GM23338 (cell line): Measurements from ENCODE around the gene RNASET2.

Source experiments
- CREB1 ChIP-seq: fragments of 250-450 bp; sonication (Bioruptor Pico); IDR thresholded peaks from 2 replicates; pipeline ENCODE4 v1.5.0; 2020; ENCODE audit warnings: low read depth, mild to moderate bottlenecking, moderate library complexity
- EZH2 ChIP-seq: fragments of 200-600 bp; sonication (generic); IDR thresholded peaks from one replicate; pipeline ENCODE4 v1.8.0; 2017; ENCODE audit warnings: antibody characterized with exemption, mild to moderate bottlenecking, low read depth; ENCODE audit not compliant: unreplicated experiment
- EZH2phosphoT487 ChIP-seq: fragments of 200-600 bp; sonication (generic); IDR thresholded peaks from one replicate; pipeline ENCODE4 v1.8.1; 2018; ENCODE audit warnings: antibody characterized with exemption; ENCODE audit not compliant: unreplicated experiment
- JUNB ChIP-seq: IDR thresholded peaks from one replicate; pipeline ENCODE4 v1.6.1; 2016; ENCODE audit warnings: antibody characterized with exemption; ENCODE audit not compliant: unreplicated experiment
- NANOG ChIP-seq: IDR thresholded peaks from 2 replicates; pipeline ENCODE4 v1.6.1; 2016; ENCODE audit warnings: antibody characterized with exemption, borderline replicate concordance
- POLR2AphosphoS5 ChIP-seq: IDR thresholded peaks from 2 replicates; pipeline ENCODE4 v1.6.1; 2016; ENCODE audit warnings: antibody characterized with exemption, low read depth
- ZNF331 ChIP-seq: fragments of 250-450 bp; sonication (Bioruptor Pico); IDR thresholded peaks from 2 replicates; pipeline ENCODE4 v1.5.0; 2020; ENCODE audit warnings: low read depth, mild to moderate bottlenecking, moderate library complexity
- TF ChIP-seq, protein P1 (sequence below), 2 experiments: fragments of 200-600 bp in 1 of 2; sonication (generic) in 1 of 2; conservative IDR thresholded peaks; 2 replicates each; pipeline versions ENCODE4 v1.5.1 to v1.6.1; 2016 to 2017; ENCODE audit warnings: antibody characterized with exemption in 2 of 2, low read depth in 2 of 2, mild to moderate bottlenecking in 2 of 2, moderate library complexity in 1 of 2
- TF ChIP-seq, protein P2 (sequence below): IDR thresholded peaks from one replicate; pipeline ENCODE4 v1.6.1; 2018; ENCODE audit warnings: antibody characterized with exemption; ENCODE audit not compliant: unreplicated experiment
- TF ChIP-seq, protein P3 (sequence below): IDR thresholded peaks from 2 replicates; pipeline ENCODE4 v1.6.1; 2016; ENCODE audit warnings: antibody characterized with exemption

DNA sequence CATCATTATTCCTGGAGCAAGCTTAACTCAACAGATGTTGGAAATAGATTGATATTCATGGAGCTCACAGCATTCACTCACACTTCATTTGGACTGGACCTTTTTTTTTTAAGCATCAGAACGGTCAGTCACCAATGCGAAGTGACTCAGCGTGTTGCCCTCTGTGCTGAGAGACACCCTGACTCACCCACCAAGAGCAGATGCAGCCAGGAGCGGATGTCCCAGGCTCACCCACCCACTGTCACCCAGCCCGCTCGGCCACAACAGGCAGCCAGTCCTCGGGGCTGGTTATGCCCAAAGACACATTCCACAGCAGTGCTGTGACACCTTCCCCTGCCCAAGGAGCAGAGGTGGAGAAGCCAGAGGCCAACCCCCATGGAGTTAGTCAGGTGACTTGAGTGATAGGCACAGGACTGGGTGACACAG is 15.7 kb downstream of the RNASET2 start:
- TF ChIP-seq POLR2AphosphoS5 (no peak), ZNF331 (CRISPR knock-in tag) (no peak), EZH2 (no peak), JUNB (no peak), NANOG (no peak), CREB1 (CRISPR knock-in tag) (no peak), EZH2phosphoT487 (no peak)
- TF ChIP-seq, protein P1, sequence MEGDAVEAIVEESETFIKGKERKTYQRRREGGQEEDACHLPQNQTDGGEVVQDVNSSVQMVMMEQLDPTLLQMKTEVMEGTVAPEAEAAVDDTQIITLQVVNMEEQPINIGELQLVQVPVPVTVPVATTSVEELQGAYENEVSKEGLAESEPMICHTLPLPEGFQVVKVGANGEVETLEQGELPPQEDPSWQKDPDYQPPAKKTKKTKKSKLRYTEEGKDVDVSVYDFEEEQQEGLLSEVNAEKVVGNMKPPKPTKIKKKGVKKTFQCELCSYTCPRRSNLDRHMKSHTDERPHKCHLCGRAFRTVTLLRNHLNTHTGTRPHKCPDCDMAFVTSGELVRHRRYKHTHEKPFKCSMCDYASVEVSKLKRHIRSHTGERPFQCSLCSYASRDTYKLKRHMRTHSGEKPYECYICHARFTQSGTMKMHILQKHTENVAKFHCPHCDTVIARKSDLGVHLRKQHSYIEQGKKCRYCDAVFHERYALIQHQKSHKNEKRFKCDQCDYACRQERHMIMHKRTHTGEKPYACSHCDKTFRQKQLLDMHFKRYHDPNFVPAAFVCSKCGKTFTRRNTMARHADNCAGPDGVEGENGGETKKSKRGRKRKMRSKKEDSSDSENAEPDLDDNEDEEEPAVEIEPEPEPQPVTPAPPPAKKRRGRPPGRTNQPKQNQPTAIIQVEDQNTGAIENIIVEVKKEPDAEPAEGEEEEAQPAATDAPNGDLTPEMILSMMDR (conservative IDR thresholded peaks at IDR 0.05; ENCODE audit: low read depth in 2 of 2) = no peak
- TF ChIP-seq, protein P2, sequence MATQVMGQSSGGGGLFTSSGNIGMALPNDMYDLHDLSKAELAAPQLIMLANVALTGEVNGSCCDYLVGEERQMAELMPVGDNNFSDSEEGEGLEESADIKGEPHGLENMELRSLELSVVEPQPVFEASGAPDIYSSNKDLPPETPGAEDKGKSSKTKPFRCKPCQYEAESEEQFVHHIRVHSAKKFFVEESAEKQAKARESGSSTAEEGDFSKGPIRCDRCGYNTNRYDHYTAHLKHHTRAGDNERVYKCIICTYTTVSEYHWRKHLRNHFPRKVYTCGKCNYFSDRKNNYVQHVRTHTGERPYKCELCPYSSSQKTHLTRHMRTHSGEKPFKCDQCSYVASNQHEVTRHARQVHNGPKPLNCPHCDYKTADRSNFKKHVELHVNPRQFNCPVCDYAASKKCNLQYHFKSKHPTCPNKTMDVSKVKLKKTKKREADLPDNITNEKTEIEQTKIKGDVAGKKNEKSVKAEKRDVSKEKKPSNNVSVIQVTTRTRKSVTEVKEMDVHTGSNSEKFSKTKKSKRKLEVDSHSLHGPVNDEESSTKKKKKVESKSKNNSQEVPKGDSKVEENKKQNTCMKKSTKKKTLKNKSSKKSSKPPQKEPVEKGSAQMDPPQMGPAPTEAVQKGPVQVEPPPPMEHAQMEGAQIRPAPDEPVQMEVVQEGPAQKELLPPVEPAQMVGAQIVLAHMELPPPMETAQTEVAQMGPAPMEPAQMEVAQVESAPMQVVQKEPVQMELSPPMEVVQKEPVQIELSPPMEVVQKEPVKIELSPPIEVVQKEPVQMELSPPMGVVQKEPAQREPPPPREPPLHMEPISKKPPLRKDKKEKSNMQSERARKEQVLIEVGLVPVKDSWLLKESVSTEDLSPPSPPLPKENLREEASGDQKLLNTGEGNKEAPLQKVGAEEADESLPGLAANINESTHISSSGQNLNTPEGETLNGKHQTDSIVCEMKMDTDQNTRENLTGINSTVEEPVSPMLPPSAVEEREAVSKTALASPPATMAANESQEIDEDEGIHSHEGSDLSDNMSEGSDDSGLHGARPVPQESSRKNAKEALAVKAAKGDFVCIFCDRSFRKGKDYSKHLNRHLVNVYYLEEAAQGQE = no peak
- TF ChIP-seq, protein P3, sequence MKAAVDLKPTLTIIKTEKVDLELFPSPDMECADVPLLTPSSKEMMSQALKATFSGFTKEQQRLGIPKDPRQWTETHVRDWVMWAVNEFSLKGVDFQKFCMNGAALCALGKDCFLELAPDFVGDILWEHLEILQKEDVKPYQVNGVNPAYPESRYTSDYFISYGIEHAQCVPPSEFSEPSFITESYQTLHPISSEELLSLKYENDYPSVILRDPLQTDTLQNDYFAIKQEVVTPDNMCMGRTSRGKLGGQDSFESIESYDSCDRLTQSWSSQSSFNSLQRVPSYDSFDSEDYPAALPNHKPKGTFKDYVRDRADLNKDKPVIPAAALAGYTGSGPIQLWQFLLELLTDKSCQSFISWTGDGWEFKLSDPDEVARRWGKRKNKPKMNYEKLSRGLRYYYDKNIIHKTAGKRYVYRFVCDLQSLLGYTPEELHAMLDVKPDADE = no peak
